H1 (cell line): ENCODE results near the gene GREB1. TPM values are rescaled to one million over a fixed set of nuclear protein-coding genes. Genes with fewer than 3 reads are reported as not detected.

Source experiments
- CHD7 ChIP-seq: fragments of 300-600 bp; sonication (generic); IDR thresholded peaks from 2 replicates; pipeline ENCODE4 v1.7.1; 2012; ENCODE audit warnings: low read length, moderate library complexity, mild to moderate bottlenecking, inconsistent platforms; ENCODE audit not compliant: insufficient replicate concordance
- GTF2F1 ChIP-seq: IDR thresholded peaks from 2 replicates; pipeline ENCODE4 v1.6.1; 2012; ENCODE audit warnings: low read depth, low read length, improper control_type of control experiment, borderline replicate concordance
- HDAC2 ChIP-seq, 2 experiments: fragments of 300-600 bp in 1 of 2; sonication (generic) in 1 of 2; IDR thresholded peaks; 2 replicates each; pipeline ENCODE4 v1.6.1; 2011 to 2012; ENCODE audit warnings: low read depth in 2 of 2, low read length in 2 of 2, mild to moderate bottlenecking in 2 of 2, moderate library complexity in 2 of 2, borderline replicate concordance in 1 of 2, inconsistent platforms in 1 of 2
- JUND ChIP-seq: IDR thresholded peaks from 2 replicates; pipeline ENCODE4 v1.6.1; 2011; ENCODE audit warnings: mild to moderate bottlenecking, improper control_type of control experiment, low read length
- KDM5A ChIP-seq: fragments of 200-600 bp; IDR thresholded peaks from 2 replicates; pipeline ENCODE4 v1.7.1; 2012; ENCODE audit warnings: mild to moderate bottlenecking, low read length, inconsistent platforms, mixed read lengths
- MAFK ChIP-seq: IDR thresholded peaks from 2 replicates; pipeline ENCODE4 v1.6.1; 2012; ENCODE audit warnings: low read depth, mild to moderate bottlenecking, improper control_type of control experiment, low read length
- NRF1 ChIP-seq: IDR thresholded peaks from 2 replicates; pipeline ENCODE4 v1.6.1; 2011; ENCODE audit warnings: mild to moderate bottlenecking, low read depth, low read length, improper control_type of control experiment
- PHF8 ChIP-seq: fragments of 200-600 bp; sonication (generic); conservative IDR thresholded peaks from 2 replicates; pipeline ENCODE4 v1.7.1; 2012; ENCODE audit warnings: low read depth, mild to moderate bottlenecking, inconsistent platforms, low read length, moderate library complexity
- POLR2AphosphoS5 ChIP-seq: IDR thresholded peaks from 2 replicates; pipeline ENCODE4 v1.6.1; 2011; ENCODE audit warnings: low read depth, low read length
- SIN3A ChIP-seq, 2 experiments: IDR thresholded peaks in 1 of 2; conservative IDR thresholded peaks in 1 of 2; 2 replicates each; pipeline ENCODE4 v1.6.1; 2011 to 2012; ENCODE audit warnings: low read length in 2 of 2, improper control_type of control experiment in 1 of 2, low read depth in 1 of 2, mild to moderate bottlenecking in 1 of 2
- polyA plus RNA-seq, 7 experiments: library from polyadenylated mRNA; depleted of rRNA in 3 of 7; stranded (reverse) in 5 of 7; unstranded in 2 of 7; fragments of >200 nt in 5 of 7; fragments of 200-250 nt in 2 of 7; gene quantifications; 1 replicate in 5 of 7; 2 replicates in 1 of 7; 4 replicates in 1 of 7; pipeline versions ENCODE4 v1.2.1 to v1.2.3, GENCODE V29; 2011 to 2013; ENCODE audit warnings: missing spikeins in 2 of 7, mixed read lengths in 2 of 7
- total RNA-seq: library from RNA; stranded (reverse); fragmentation: NEBNext Ultra II Directional; extraction: Animal tissue kit (Norgen Biotek cat#: 25700); gene quantifications from 2 replicates; pipeline ENCODE4 v1.2.1, GENCODE V29; 2021

GREB1 gene
- total and polyA plus RNA-seq, 2 of the 8 experiments (the other 6 are each of a cell fraction or from before 2014, with no cell fraction given), result 7.9 to 43.4 TPM

- TF ChIP-seq CHD7, result no peak
- TF ChIP-seq JUND, result no peak
- TF ChIP-seq KDM5A, result no peak
- TF ChIP-seq SIN3A (conservative IDR thresholded peaks at IDR 0.05 in 1 of 2, IDR thresholded peaks at IDR 0.05 in 1 of 2; ENCODE audit: low read depth in 1 of 2, low read length in 2 of 2), result no peak
- TF ChIP-seq HDAC2 (IDR thresholded peaks at IDR 0.05; ENCODE audit: borderline replicate concordance in 1 of 2, low read depth in 2 of 2, low read length in 2 of 2), result no peak
- TF ChIP-seq PHF8, result no peak
- TF ChIP-seq MAFK, result no peak
- TF ChIP-seq NRF1, result no peak
- no peak for TF ChIP-seq POLR2AphosphoS5
- no peak for TF ChIP-seq GTF2F1
Measured at GRCh38 chr2:11580697-11581096, 46.9 kb downstream of the GREB1 start (continued).
